IPS DF 6.9 (cell line): Measurements from ENCODE around the gene AKAP14.
A peak's percentile ranks its signal among the peaks of the same experiment; 100 is the strongest.
"Not testable (repeated sequence)": the region's sequence is repeated elsewhere in the genome, so short reads cannot be mapped to it uniquely, and the experiment has no call there.

Source experiments
- DNase-seq: peaks from one replicate; pipeline ENCODE4 v3.0.0-alpha.2; 2013; ENCODE audit warnings: low read depth, low spot score
- H3K27ac ChIP-seq: one replicate; pipeline ENCODE4 v1.5.1; 2013; ENCODE audit warnings: low read length, control low read depth
- H3K27me3 ChIP-seq: 2 replicates; pipeline ENCODE4 v1.6.1; 2013; ENCODE audit warnings: mild to moderate bottlenecking, low read length; ENCODE audit not compliant: control insufficient read depth, insufficient read depth
- H3K36me3 ChIP-seq: 2 replicates; pipeline ENCODE4 v1.6.1; 2013; ENCODE audit warnings: low read length; ENCODE audit not compliant: control insufficient read depth, insufficient read depth
- H3K4me1 ChIP-seq: 2 replicates; pipeline ENCODE4 v1.6.1; 2013; ENCODE audit warnings: low read length; ENCODE audit not compliant: control insufficient read depth, insufficient read depth
- H3K4me3 ChIP-seq: 2 replicates; pipeline ENCODE4 v1.5.1; 2013; ENCODE audit warnings: mild to moderate bottlenecking, low read length
- H3K9me3 ChIP-seq: 2 replicates; pipeline ENCODE4 v1.6.1; 2013; ENCODE audit warnings: low read length, inconsistent platforms; ENCODE audit not compliant: control insufficient read depth, insufficient read depth
- WGBS: extraction: QIAGEN DNeasy Blood & Tissue Kit; methylation state at CpG from one replicate; pipeline ENCODE4 v1.1.7; 2013; ENCODE audit warnings: mixed read lengths, missing lambda C conversion rate; ENCODE audit not compliant: insufficient read length, insufficient coverage; 5-methylcytosine and 5-hydroxymethylcytosine counted together

AKAP14 gene

DNA sequence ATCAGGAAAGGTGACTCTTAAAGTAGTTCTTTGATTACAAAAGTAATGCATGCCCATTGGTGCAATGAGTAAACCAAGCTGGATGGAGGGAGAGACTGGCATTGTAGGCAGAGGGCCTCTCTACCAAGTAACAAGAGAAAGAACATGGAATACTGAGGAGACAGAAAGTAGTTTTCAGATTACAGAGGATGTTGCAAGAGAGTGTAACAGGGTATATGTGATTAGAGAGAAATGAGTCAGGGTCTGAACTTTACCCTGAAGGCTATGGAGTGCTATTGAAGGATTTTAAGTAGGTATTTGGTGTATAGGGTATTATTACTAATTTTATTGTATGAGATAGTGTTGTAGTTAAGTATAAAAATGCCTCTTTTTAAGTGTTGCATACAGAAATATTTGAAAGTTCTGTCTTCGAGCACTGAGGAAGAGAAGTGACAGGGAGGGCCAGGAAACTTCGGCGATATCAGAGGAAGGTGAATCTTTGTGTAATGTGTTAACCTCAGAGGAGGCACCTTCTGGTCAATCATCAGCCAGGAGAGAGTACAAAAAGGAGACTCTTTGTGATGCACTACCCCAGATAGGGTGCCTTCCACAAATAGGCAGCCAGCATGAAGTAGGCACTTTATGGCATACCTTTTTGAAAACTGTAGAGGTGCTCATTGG lies 39.7 kb downstream of the AKAP14 start:
- WGBS, result no CpG with 5 or more reads among the region's 3 CpGs
- no peak overlapping the region for H3K27ac ChIP-seq
- no peak for DNase-seq
- H3K27me3 ChIP-seq, result no peaks in the 10 kb centered on the region
- H3K4me3 ChIP-seq, result no peak overlapping the region
- H3K4me1 ChIP-seq, result no peaks in the 10 kb centered on the region
- no peaks in the 10 kb centered on the region for H3K36me3 ChIP-seq
- H3K9me3 ChIP-seq, result no peaks in the 10 kb centered on the region

DNA sequence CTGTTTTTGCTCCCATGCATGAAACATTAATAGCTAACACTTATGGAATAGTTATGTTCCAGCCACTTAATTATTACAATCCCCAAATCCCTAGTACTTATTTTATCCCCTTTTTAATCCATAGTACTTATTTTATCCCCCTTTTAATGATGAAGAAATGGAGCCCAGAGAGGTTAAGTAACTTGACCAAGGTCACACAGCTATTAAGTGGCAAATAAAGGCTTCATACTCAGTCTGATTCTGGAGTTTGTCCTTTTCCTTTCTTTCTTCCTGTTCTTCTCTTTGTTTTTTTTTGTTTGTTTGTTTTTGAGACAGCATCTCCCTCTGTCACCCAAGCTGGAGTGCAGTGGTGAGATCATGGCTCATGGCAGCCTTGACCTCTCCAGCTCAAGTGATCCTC lies 45.6 kb downstream of the AKAP14 start:
- no peak overlapping the region for H3K27ac ChIP-seq
- no peak overlapping the region for H3K4me3 ChIP-seq
- H3K27me3 ChIP-seq, result no peaks in the 10 kb centered on the region
- no peaks in the 10 kb centered on the region for H3K36me3 ChIP-seq
- H3K4me1 ChIP-seq, result no peaks in the 10 kb centered on the region
- DNase-seq, result no peak
- no peaks in the 10 kb centered on the region for H3K9me3 ChIP-seq

DNA sequence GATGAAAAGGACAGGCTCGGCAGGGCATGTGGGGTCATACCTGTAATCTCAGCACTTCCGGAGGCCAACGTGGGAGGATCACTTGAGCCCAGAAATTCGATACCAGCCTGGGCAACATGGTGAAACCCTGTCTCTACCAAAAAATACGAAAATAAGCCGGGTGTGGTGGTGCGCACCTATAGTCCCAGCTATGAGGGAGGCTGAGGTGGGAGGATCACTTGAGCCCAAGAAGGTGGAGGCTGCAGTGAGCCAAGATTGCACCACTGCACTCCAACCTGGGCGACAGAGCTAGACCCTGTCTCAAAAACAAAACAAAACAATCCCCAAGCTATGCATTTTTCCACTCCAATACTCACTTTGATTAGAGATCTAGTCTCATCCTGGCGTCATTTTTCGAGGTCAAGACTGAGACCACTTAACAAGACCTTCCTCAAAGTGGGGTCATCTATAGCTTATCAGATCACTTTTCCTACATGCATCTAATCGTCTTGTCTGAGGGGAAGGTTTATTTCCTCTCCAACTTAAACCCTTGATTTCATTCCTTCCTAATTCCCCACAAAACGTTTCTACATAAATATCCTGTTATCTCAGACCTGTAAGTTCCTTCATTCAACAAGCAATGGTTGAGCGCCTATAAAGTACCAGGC lies 46.6 kb downstream of the AKAP14 start:
- H3K36me3 ChIP-seq, result no peaks in the 10 kb centered on the region
- no peak overlapping the region for H3K27ac ChIP-seq
- WGBS, result no CpG with 5 or more reads among the region's 13 CpGs
- peak overlapping the region; percentile 59; the same call in 1 of the 2 replicates for H3K4me3 ChIP-seq
- no peak for DNase-seq
- no peaks in the 10 kb centered on the region for H3K4me1 ChIP-seq
- no peaks in the 10 kb centered on the region for H3K27me3 ChIP-seq
- no peaks in the 10 kb centered on the region for H3K9me3 ChIP-seq

DNA sequence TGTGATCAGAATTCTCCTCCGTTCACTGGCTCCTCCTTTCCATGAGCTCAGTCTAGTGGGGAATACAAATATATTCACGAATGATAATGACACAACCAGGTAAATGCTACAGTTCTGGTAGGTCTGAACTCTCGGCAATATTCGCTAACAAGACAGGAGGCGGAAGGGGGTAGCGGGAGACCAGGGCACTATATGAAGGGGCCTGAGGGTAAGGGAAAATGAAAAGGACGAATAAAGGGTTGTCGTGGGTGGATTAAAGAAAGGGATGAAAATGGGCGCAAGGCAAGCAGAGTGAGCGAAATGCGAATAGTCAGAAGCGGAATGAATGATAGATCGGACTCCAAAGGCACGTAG lies 47.1 kb downstream of the AKAP14 start:
- DNase-seq, result no peak
- H3K4me1 ChIP-seq, result no peaks in the 10 kb centered on the region
- H3K4me3 ChIP-seq, result peak overlapping the region; percentile 59
- WGBS, result no CpG with 5 or more reads among the region's 14 CpGs
- no peak overlapping the region for H3K27ac ChIP-seq
- no peaks in the 10 kb centered on the region for H3K27me3 ChIP-seq
- H3K9me3 ChIP-seq, result no peaks in the 10 kb centered on the region
- no peaks in the 10 kb centered on the region for H3K36me3 ChIP-seq

DNA sequence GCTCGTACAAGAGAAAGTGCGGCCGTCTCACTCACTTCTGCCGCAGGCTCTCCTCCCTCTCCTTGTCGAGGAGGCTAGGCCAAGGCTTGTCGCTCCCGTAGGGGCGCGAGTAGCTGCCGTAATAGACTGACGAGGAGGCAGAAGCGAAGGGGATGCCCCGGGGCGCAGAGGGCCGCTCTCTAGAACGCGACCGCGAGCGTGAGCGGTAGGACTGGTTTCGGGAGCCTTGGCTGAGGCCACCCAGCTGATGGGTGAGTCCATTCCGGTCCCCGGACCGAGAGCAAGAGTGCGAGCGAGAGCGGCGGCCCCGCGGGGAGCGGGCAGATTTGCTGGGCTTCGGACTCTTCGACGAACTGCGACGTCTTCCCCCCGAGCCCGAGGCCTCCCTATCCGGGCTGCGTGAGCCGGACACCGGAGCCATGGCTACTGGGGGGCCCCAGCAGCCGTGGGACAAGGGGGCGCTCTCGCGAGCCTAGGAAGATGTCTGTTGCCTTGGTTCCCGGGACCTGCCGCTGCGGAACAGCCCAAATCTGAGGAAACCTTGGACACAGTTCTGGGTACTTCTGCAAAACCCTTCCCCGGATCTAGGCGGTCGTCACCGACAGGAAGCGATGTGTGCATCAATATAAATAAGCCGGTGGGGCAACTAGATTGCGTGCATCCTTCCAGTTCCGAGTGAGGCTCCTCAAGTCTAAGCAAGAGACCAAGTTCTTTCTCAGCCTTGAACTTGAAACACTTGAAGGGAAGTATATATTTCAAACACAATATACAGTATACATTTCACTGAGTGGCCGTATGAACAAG lies 47.7 kb downstream of the AKAP14 start, which contains the start of gene NKAP:
Gene NKAP (minus strand): TSS at position 567 of the 804 bp plus-strand sequence. CDS start 146 bp downstream, at position 421.
- H3K4me1 ChIP-seq, result no peaks in the 10 kb centered on the region
- no peaks in the 10 kb centered on the region for H3K27me3 ChIP-seq
- no peaks in the 10 kb centered on the region for H3K9me3 ChIP-seq
- DNase-seq, result peak; percentile 64
- peak within 1 kb of the TSS; percentile 59 for H3K4me3 ChIP-seq
- no peaks in the 10 kb centered on the region for H3K36me3 ChIP-seq
- no peak within 1 kb of the TSS for H3K27ac ChIP-seq
- no CpG with 5 or more reads among the region's 59 CpGs for WGBS

DNA sequence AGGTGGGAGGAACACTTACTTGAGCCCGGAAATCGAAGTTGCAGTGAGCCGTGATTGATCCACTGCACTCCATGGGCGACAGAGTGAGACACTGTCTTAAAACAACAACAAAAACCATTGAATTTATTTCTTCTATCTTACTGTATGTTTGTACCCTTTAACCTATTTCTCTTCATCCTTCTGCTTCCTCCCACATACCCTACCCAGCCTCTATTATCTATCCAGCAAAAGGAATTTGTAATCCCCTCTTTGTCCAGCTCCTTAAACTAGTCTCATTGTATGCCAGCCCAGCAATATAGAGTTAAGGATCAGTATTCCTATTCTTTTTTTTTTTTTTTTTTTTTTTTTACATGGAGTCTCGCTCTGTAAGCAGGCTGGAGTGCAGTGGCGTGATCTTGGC lies 49.8 kb downstream of the AKAP14 start:
- Histone ChIP-seq H3K4me1 (no peaks in the 10 kb centered on the region), H3K4me3 (no peak overlapping the region)
- no CpG with 5 or more reads among the region's 6 CpGs for WGBS

DNA sequence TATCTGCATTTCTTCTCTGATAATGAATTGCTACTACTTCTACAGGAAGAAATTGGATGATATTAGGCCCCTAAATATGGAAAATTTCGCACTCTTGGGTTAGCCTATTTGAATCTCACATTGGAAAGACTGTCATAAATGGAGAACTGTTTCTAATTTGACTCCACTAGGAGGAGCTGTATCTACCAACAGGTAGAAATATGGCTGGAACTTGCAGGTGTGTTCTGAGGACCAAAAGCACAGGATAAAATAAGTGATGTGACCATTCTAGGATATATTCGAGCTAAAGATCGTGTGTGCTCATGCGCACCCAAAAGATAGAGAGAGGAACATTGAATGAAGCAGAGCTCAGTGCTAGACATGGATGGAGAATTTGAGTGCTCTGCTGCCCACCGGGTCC lies 52.7 kb downstream of the AKAP14 start:
- H3K9me3 ChIP-seq, result no peaks in the 10 kb centered on the region
- WGBS, result no CpG with 5 or more reads among the region's 5 CpGs
- no peak overlapping the region for H3K27ac ChIP-seq
- no peaks in the 10 kb centered on the region for H3K27me3 ChIP-seq
- no peak for DNase-seq
- no peaks in the 10 kb centered on the region for H3K36me3 ChIP-seq
- no peak overlapping the region for H3K4me3 ChIP-seq
- no peaks in the 10 kb centered on the region for H3K4me1 ChIP-seq

More for the DNA sequence above, 49.8 kb downstream of the AKAP14 start:
- no peaks in the 10 kb centered on the region for H3K27me3 ChIP-seq
- H3K27ac ChIP-seq, result no peak overlapping the region
- DNase-seq, result no peak
- H3K9me3 ChIP-seq, result no peaks in the 10 kb centered on the region
- H3K36me3 ChIP-seq, result no peaks in the 10 kb centered on the region

DNA sequence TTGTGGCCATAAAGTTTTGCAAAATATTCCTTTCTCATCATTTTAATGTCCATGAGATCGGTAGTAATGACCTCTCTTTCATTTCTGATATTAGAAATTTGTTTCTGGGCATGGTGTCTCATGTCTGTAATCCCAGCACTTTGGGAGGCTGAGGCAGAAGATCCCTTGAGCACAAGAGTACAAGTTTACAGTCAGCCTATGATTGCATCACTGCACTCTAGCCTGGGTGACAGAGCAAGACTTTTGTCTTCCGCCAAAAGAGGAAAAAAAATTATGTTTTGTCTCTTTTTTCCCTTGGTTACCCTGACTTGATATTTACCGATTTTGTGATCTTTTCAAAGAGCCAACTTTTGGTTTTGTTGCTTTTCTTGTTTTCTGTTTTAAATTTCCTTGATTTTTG lies 58.7 kb downstream of the AKAP14 start:
- Histone ChIP-seq H3K9me3 (no peaks in the 10 kb centered on the region), H3K36me3 (no peaks in the 10 kb centered on the region), H3K4me3 (no peak overlapping the region), H3K4me1 (no peaks in the 10 kb centered on the region), H3K27me3 (no peaks in the 10 kb centered on the region), H3K27ac (no peak overlapping the region)
- DNase-seq, result no peak
- no CpG with 5 or more reads among the region's 3 CpGs for WGBS

DNA sequence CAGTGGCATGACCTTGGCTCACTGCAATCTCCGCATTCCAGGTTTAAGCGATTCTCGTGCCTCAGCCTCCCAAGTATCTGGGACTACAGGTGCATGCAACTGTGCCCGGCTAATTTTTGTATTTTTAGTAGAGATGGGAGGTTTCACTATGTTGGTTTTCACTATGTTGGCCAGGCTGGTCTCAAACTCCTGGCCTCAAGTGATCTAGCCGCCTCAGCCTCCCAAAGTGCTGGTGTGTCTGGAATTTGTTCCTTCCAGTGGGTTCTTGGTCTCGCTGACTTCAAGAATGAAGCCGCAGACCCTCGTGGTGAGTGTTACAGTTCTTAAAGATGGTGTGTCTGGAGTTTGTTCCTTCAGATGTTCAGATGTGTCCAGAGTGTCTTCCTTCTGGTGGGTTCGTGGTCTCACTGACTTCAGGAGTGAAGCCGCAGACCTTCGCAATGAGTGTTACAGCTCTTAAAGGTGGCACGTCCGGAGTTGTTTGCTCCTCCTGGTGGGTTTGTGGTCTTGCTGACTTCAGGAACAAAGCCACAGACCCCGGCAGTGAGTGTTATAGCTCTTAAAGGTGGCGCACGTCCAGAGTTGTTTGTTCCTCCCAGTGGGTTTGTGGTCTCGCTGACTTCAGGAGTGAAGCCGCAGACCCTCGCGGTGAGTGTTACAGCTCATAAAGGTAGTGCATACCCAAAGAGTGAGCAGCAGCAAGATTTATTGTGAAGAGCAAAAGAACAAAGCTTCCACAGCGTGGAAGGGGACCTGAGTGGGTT lies 60.3 kb downstream of the AKAP14 start:
- H3K27me3 ChIP-seq, H3K4me1 ChIP-seq, H3K27ac ChIP-seq, H3K36me3 ChIP-seq, DNase-seq, H3K9me3 ChIP-seq, H3K4me3 ChIP-seq: not testable (repeated sequence)
- no CpG with 5 or more reads among the region's 21 CpGs for WGBS

DNA sequence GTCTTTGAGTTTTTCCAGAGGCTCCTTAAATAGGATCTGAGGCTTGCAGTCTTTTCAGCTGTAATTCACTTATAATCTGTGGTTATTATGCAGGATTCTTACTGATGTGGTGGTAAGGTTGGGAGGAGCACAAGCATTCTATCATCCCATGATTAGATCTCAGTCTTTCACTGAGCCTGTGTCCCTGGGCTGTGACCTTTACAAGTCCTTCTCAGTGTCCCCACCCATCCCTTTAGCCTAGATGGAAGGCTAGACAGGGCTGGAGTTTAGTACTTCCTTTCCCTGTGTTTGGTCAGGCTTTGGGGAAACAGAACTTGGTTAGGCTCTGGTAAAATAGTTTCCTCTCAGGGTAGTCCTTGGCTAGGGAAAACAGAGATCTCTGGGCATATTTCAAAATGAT lies 64.9 kb downstream of the AKAP14 start:
- Histone ChIP-seq H3K27ac (no peak overlapping the region), H3K27me3 (no peaks in the 10 kb centered on the region), H3K4me1 (no peaks in the 10 kb centered on the region), H3K4me3 (no peak overlapping the region), H3K36me3 (no peaks in the 10 kb centered on the region), H3K9me3 (no peaks in the 10 kb centered on the region)
- no peak for DNase-seq
